NCI-H460 (cell line): ENCODE data around the gene DDR2. TPM values are rescaled to one million over a fixed set of nuclear protein-coding genes. Genes with fewer than 3 reads are reported as not detected.
"Not testable (repeated sequence)": the region's sequence is repeated elsewhere in the genome, so short reads cannot be mapped to it uniquely, and the experiment has no call there.

Experiments used
- DNase-seq: peaks from one replicate; pipeline ENCODE4 v3.0.0-alpha.2; 2016; ENCODE audit warnings: low read depth; ENCODE audit errors: extremely low read depth
- polyA plus RNA-seq: library from polyadenylated mRNA; depleted of rRNA; stranded (reverse); fragments of >200 nt; gene quantifications from 2 replicates; pipeline ENCODE4 v1.2.3, GENCODE V29; 2014; cell fraction: nucleus; rRNA removed
- total RNA-seq: library from RNA; depleted of rRNA; stranded (reverse); fragments of >200 nt; shearing (Covaris generic); gene quantifications from 2 replicates; pipeline ENCODE4 v1.2.3, GENCODE V29; 2014; rRNA removed

DDR2 gene
- total RNA-seq = 0.61 and 0.77 TPM in 2 replicates
- 0.83 and 1.2 TPM in 2 replicates for polyA plus RNA-seq

DNA sequence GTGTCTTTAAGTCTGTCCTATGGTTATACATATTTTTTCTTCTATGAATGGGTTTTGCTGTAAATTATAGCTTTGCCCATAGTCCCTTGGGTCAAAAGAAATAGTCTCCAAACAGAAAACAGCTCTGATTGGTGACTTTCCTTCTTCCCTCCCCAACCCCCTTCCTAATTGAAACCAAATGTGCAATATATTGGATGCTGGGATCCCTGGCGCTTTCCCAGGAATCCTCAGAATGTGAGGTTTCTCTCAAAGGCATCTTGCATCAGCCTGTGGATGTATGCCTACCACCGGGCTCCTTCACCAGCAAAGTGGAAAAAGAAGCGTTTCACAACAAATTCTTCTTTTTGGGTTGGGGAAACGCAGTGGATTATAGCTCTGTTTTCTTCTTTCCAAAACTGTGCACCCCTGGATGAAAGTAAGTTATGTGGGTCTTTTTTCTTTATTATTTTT lies at the start of gene DDR2:
Gene DDR2, plus strand, starts transcription at position 248 of the 450 bp plus-strand sequence. CDS start 86,600 bp downstream, outside the sequence.
- no peak for DNase-seq

GRCh38 chr1:162582901-162583300 lies 49.4 kb upstream of the DDR2 start:
- not testable (repeated sequence) for DNase-seq

- not testable (repeated sequence) for DNase-seq
Measured at GRCh38 chr1:162585101-162585500, 47.2 kb upstream of the DDR2 start.

DNA sequence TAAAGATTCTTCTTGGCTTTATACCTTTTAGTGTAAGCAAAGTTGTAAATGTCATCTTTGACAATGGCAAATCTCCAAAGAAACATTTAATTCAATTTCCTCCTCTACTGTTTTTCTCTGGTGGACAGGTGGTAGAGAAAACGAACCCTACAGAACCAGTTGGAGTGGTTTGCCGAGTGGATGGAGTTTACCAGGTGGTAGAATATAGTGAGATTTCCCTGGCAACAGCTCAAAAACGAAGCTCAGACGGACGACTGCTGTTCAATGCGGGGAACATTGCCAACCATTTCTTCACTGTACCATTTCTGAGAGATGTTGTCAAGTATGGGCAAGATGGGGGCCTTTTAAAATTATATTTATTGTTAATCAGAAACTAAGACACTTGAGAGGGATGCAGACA lies 44.9 kb upstream of the DDR2 start:
- no peak for DNase-seq

DNA sequence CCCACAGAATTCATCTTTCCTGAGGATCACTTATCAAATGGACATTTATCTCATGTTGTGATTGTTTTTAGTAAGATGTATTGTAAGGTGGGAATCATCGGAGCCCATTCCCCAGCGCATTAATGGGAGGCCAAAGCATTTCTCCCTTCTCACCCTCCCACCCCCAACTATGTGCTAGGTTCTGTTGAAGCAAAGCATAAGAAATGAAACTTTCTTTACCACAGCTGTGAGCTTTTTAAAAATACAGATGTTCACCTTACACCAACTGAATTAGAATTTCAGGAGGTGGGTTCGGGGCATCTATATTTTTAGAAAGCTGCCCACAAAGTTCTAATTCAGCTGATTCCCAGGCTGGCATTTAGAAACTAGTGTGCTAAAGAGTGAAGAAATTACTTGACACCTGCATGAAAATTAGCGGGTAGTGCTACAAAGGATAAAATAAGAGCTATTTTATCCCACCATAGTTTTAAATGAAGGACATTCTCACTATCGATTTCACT lies 44.5 kb upstream of the DDR2 start:
- no peak for DNase-seq

DNA sequence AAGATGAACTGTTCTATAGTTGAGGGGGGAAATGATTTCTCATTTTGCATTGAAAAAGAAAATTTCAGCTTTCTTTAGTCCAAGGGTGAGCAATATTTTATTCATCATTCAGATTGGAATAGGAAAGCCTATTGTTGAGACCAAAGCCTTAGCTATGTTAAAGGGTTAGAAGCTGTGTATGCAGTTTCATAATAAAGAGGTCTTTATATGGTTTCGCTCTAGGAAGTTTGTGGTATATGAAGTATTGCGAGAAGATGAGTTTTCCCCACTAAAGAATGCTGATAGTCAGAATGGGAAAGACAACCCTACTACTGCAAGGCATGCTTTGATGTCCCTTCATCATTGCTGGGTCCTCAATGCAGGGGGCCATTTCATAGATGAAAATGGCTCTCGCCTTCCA lies 42.2 kb upstream of the DDR2 start:
- DNase-seq = no peak

- no peak for DNase-seq
Measured at GRCh38 chr1:162590686-162591085, 41.6 kb upstream of the DDR2 start.

DNA sequence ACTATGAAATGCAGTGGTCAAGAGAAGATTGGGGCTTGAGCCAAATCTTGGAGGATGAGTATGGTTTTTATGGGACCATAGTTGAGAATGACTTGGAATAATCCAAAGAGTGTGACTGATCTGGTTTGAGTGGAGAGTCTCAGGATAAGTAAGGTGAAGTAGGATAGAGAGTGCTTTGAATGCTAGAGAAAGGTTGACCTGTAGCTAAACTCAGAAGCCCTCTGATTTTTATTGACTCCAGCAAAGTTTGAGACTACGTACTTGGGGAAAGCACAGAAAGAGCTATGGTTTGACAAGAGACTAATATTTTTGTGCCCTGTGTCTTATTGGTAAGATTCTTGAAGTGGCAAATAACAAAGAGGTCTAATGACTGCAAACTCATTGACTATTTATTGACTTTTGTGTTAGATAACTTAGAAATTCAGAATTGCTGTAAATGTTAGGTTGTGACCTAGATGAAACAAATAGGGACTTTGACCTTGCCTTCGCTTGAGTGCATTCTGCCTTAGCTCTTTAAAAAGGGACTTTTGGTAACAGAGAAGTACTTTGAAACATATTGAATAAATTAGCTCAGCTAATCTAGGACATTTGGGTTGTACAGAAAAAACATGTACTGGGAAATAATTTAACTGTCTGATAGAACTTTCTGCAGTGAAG lies 35.6 kb upstream of the DDR2 start:
- no peak for DNase-seq

GRCh38 chr1:162599451-162599850 lies 32.8 kb upstream of the DDR2 start:
- DNase-seq = no peak

DNA sequence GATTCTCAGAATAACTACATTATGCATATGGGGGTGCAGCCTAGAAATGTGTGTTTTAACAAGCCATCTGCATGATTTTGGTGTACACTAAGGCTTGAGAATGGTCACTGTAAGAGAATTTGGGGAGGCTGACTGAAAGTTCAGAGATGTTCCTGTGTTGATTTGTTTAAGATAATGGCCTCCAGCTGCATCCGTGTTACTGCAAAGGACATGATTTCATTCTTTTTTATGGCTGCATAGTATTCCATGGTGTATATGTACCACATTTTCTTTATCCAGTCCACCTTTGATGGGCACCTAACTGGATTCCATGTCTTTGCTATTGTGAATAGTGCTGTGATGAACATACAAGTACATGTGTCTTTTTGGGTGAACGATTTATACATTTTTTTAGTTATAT lies 29.1 kb upstream of the DDR2 start:
- not testable (repeated sequence) for DNase-seq

DNA sequence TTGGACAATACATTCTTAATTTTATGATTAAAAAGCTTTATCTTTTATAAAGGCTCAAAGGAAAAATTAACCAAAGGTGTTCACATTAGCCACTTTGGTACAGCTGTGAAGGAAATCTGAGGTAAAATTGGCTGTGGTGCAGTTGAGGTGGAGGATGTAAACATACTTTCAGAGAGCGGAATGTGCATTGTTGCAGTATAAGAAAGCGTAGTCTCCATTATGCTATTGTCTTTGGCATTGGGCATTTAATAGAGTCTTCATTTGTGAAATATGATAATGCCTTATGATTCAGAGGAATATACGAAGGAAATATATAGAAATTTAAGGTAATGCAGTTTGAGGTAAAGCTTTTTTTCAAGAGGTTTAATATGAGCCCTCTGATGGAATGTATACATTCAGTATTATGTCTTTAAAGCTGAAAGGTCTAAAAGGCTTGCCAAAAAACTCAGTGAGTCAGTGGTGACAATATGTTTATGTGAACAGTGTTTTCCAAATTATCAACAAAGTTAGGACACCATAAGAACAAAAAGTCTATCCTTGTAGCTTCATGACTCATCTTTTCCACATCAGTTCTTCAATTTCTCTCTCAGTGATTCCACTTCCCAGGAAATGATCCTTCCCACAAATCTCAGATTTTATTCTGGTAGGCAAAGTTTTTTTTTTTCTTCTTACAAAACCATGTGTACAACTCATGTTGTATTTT lies 26.9 kb upstream of the DDR2 start:
- no peak for DNase-seq

DNA sequence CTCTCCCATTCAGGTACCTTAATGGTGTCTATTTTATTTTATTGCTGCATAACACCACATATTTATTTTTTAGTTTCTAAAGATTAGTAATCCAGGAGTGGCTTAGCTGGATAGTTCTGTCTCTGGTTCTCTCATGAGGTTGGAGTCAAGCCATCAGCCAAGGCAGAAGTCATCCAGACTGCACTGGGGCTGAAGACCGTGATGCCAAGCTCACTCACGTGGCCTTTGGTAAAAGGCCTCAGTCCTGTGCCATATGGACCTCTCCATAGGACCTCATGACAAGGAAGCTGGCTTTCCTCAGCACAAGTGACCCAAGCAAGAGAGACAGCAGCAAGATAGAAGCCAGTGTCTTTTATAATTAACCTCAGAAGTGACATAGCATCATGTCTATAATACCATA lies 23.0 kb upstream of the DDR2 start:
- DNase-seq = no peak

DNA sequence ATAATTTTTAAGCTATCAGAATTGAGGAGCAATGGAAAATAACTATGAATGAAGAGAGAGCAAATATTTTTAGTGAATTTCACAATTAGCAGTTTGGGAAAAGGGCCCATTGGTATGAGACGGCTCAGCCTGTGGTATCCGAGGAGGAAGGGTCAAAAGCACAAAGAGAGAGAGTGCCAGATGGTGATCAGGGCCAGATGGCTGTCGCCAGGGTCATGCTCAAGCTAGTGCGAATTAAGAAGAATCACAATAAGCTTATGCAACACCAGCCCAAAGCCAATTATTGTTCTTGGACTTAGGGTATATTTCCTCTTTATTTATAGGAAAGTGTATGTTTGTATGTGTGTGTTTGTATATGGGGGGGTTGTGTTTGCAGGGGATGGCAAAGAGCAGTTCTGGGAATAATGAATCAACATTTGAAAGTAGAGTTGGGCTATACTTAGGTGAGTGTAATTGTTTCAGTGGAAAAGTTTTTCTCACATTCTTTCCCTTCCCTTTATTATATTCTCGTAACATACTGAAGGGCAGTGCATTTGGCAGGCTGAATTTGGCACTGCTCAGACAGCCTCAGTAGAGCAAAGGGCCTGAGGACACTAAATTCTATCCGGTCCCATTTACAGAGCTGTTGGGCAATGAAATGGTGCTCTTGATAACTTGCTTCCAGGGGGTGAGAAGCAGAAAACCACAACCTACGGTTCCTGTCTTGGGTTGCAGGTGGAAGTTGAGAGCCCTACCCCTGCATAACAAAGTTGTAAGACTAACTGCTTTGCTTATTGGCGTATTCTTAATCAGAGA lies 19.5 kb upstream of the DDR2 start:
- no peak for DNase-seq

DNA sequence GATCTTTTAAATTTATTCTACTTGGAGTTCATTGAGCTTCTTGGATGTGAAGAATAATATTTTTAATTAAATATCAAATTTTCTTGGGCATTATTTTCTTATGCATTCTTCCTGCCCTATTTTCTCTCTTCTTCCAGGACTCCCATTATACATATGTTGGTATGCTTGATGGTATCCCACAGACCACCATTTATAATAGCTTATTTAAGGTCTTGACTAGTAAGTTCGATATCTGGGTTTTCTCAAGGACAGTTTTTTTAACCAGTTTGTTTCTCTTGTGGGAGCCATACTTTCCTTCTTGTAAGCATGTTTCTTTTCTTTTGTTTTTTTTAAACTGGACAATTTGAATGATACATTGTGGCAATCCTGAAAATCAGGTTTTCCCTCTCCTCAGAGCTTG lies 15.4 kb upstream of the DDR2 start:
- DNase-seq = no peak

GRCh38 chr1:162617513-162617912 lies 14.8 kb upstream of the DDR2 start:
- DNase-seq = no peak

DNA sequence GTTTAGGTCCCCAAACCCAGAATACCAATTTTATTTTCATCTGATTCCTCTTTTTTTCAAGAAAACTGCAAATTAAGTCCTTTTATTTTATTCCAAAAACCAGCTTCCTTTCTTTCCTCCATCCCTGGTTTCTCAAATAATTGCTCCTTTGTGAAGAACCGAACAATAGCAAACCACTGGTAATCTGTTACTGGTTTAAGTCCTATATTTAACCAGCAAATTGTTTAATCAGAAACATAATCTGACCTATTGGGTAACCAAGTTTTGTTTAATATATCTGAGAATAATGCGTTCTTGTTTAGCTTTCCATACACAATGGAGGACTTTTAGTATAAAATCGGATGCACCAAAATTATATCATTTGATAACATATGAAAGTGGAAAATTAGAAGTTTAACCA lies 13.2 kb upstream of the DDR2 start:
- DNase-seq = no peak

GRCh38 chr1:162621256-162621655 lies 11.0 kb upstream of the DDR2 start:
- no peak for DNase-seq

DNA sequence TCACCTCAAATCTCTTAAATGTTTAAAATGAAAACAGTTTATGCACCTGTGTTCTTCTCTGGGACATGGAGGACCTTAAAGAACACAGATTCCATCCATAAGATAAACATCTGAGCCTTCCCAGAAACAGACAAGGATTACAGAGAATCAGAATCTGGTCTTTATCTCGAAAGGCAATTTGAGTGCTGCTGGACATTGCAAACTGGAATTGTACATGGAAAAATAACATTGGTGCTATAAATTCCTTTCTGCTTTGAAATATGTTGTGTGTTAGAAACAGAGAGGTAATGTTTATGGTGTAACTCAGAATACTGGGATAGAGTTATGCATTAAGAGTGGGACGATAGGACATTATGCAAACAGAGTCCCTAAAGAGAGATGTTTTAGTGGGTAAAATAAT lies 6.6 kb upstream of the DDR2 start:
- no peak for DNase-seq

DNA sequence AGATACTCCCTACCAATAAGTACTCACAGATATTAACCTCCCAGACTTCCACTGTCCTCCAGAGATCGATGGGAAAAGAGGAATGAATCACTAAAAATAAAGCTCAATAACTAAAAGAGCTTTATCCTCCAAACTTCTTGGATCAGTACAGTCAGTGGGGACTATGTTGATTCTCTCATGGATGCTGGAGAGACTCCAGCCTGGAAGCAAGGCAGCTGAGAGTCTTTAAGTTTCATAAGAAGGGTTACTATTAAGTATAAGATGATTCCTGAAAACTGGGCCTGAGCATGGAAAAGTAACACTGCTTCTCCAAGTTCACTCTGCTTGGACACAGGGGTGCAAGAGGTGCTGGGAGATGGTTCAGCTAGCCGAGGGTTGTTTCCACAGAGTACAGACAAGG lies 6.2 kb upstream of the DDR2 start:
- no peak for DNase-seq

DNA sequence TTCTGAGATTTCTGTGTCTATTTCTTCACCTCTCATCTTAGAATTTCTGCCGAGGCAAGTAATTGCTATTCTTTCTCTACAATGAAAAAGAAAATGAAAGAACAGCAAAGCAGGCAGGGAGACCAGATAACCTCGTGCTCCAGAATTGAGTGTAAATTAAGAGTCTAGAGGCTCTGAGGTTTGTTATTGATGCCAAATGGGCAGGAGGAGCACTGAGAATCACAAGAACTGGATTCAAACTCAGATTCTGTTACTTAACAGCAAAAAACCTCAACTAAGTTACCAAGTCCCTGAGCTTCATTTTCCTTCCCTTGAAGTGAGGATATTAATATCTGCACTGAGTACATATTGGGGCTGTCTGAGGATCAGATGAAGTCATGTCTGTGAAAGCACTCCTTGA lies 5.5 kb upstream of the DDR2 start:
- DNase-seq = no peak

- peak; percentile 29 for DNase-seq
Measured at GRCh38 chr1:162627662-162628296, 4.5 kb upstream of the DDR2 start.
